ENCODE data around the gene HIVEP1.

The HIVEP1 gene

GRCh38 chr6:12022481-12022880 is 10.4 kb downstream of the HIVEP1 start:
- no peak for DNase-seq (ENCODE audit: extremely low spot score)
- ChIA-PET CTCF (interaction anchor here (0.8 kb wide), 1 partner anchor 75 kb away, joined by 3 read pairs; no protein-coding TSS in a partner anchor), POLR2A (no interaction called here)
- no peak for TF ChIP-seq HDGF (IDR thresholded peaks at IDR 0.05; ENCODE audit: borderline replicate concordance)
- TF ChIP-seq SUZ12 (IDR thresholded peaks at IDR 0.05): no peak
- no peak for TF ChIP-seq FOXM1 (IDR thresholded peaks at IDR 0.05; ENCODE audit: borderline replicate concordance)
- TF ChIP-seq BHLHE40 (IDR thresholded peaks at IDR 0.05; ENCODE audit: borderline replicate concordance): no peak
- TF ChIP-seq SP1 (IDR thresholded peaks at IDR 0.05): no peak
- no peak for TF ChIP-seq FOXK2 (IDR thresholded peaks at IDR 0.05)
- TF ChIP-seq PKNOX1 (IDR thresholded peaks at IDR 0.05): no peak
- TF ChIP-seq TARDBP (IDR thresholded peaks at IDR 0.05): no peak
- no peak for TF ChIP-seq CTBP1 (IDR thresholded peaks at IDR 0.05; ENCODE audit: borderline replicate concordance)
- no peak for TF ChIP-seq NFRKB (IDR thresholded peaks at IDR 0.05)
- TF ChIP-seq FOXA1 (IDR thresholded peaks at IDR 0.05): no peak
- no peak for TF ChIP-seq LEF1 (IDR thresholded peaks at IDR 0.05; ENCODE audit: borderline replicate concordance)
- TF ChIP-seq L3MBTL2 (conservative IDR thresholded peaks at IDR 0.05): no peak
- TF ChIP-seq ZNF384 (IDR thresholded peaks at IDR 0.05): no peak
- no peak for TF ChIP-seq ELF4 (IDR thresholded peaks at IDR 0.05)
- TF ChIP-seq ARNT (IDR thresholded peaks at IDR 0.05): no peak

- no peak for DNase-seq (ENCODE audit: extremely low spot score)
- CTCF ChIA-PET: interaction anchor here (0.7 to 0.8 kb wide), 2 partner anchors 43 to 76 kb away, joined by 3 read pairs; no protein-coding TSS in a partner anchor
- TF ChIP-seq SUZ12 (IDR thresholded peaks at IDR 0.05): no peak
- POLR2A ChIA-PET: no interaction called here
These were observed 10.9 kb downstream of the HIVEP1 start for GRCh38 chr6:12022953-12023388.

- CTCF ChIA-PET: interaction anchor here (0.7 kb wide), 1 partner anchor 219 kb away, joined by 4 read pairs; no protein-coding TSS in a partner anchor
- DNase-seq (ENCODE audit: extremely low spot score): no peak
- POLR2A ChIA-PET: no interaction called here
- no peak for TF ChIP-seq ARNT (IDR thresholded peaks at IDR 0.05)
- TF ChIP-seq CTBP1 (IDR thresholded peaks at IDR 0.05; ENCODE audit: borderline replicate concordance): no peak
- TF ChIP-seq NFRKB (IDR thresholded peaks at IDR 0.05): no peak
- no peak for TF ChIP-seq TARDBP (IDR thresholded peaks at IDR 0.05)
- no peak for TF ChIP-seq L3MBTL2 (conservative IDR thresholded peaks at IDR 0.05)
These were observed 12.1 kb downstream of the HIVEP1 start for GRCh38 chr6:12024216-12024615.

- ChIA-PET POLR2A (no interaction called here), CTCF (interaction anchor here (0.7 kb wide), 1 partner anchor 219 kb away, joined by 4 read pairs; no protein-coding TSS in a partner anchor)
- no peak for TF ChIP-seq SP1 (IDR thresholded peaks at IDR 0.05)
- no peak for DNase-seq (ENCODE audit: extremely low spot score)
These were observed 12.8 kb downstream of the HIVEP1 start for GRCh38 chr6:12024699-12025434.

- ChIA-PET CTCF (no interaction called here), POLR2A (no interaction called here)
- DNase-seq (ENCODE audit: extremely low spot score): no peak
- no peak for TF ChIP-seq FOXA1 (IDR thresholded peaks at IDR 0.05)
- no peak for TF ChIP-seq SUZ12 (IDR thresholded peaks at IDR 0.05)
- no peak for TF ChIP-seq BHLHE40 (IDR thresholded peaks at IDR 0.05; ENCODE audit: borderline replicate concordance)
- no peak for TF ChIP-seq NFRKB (IDR thresholded peaks at IDR 0.05)
- no peak for TF ChIP-seq FOXM1 (IDR thresholded peaks at IDR 0.05; ENCODE audit: borderline replicate concordance)
- no peak for TF ChIP-seq ARNT (IDR thresholded peaks at IDR 0.05)
- TF ChIP-seq FOXK2 (IDR thresholded peaks at IDR 0.05): no peak
- no peak for TF ChIP-seq HDGF (IDR thresholded peaks at IDR 0.05; ENCODE audit: borderline replicate concordance)
These were observed 14.0 kb downstream of the HIVEP1 start for GRCh38 chr6:12026120-12026519.

- TF ChIP-seq BHLHE40 (IDR thresholded peaks at IDR 0.05; ENCODE audit: borderline replicate concordance) (no peak), LEF1 (IDR thresholded peaks at IDR 0.05; ENCODE audit: borderline replicate concordance) (no peak), FOXA1 (IDR thresholded peaks at IDR 0.05) (no peak), ARNT (IDR thresholded peaks at IDR 0.05) (no peak), PKNOX1 (IDR thresholded peaks at IDR 0.05) (no peak), FOXK2 (IDR thresholded peaks at IDR 0.05) (no peak), L3MBTL2 (conservative IDR thresholded peaks at IDR 0.05) (no peak), TARDBP (IDR thresholded peaks at IDR 0.05) (no peak), ELF4 (IDR thresholded peaks at IDR 0.05) (no peak)
- no peak for DNase-seq (ENCODE audit: extremely low spot score)
- ChIA-PET POLR2A (no interaction called here), CTCF (no interaction called here)
These were observed 14.7 kb downstream of the HIVEP1 start for GRCh38 chr6:12026833-12027232.

GRCh38 chr6:12028213-12028612 is 16.1 kb downstream of the HIVEP1 start:
- POLR2A ChIA-PET: no interaction called here
- no peak for TF ChIP-seq TARDBP (IDR thresholded peaks at IDR 0.05)
- DNase-seq (ENCODE audit: extremely low spot score): no peak
- CTCF ChIA-PET: no interaction called here
